Suppressor macrophage (primary cell): ENCODE data around the gene LDB1.

ENCODE experiments used
- DNase-seq, 4 experiments: peaks; one replicate each; pipeline ENCODE4 v3.0.0-alpha.2; 2020 to 2022

The LDB1 gene

DNA sequence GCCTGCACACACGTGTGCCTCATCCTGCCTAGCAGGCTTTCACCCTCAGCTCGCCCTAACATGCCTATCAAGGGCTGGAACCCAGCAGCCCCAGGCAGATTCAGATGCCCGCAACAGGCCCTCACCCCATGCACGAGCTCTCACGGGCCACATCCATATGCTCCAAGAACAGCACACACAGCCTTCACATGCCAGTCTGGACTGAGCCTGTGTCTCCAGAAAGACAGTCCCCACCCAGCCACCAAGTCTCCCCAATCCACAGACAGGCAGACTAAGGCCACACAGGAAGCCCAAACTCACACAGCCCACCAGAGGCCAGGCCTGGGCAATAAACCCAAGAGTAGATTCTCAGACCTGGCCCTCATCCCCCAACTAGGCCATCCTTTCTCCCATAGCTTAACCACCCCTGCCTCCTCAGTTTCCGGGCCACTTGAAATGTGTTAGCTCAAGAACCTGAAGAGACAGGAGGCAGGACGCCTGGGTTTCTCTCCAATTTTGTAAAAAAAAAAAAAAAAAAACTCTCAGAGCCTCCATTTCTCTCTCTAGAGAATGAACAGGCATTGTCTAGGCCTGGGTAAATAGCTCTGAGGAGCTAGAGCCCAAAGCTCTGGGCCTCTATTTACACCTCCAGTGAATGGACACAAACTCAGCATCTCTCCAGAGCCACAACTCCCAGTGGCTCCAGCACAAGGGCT lies 6.8 kb downstream of the LDB1 start:
- DNase-seq: no peak

DNA sequence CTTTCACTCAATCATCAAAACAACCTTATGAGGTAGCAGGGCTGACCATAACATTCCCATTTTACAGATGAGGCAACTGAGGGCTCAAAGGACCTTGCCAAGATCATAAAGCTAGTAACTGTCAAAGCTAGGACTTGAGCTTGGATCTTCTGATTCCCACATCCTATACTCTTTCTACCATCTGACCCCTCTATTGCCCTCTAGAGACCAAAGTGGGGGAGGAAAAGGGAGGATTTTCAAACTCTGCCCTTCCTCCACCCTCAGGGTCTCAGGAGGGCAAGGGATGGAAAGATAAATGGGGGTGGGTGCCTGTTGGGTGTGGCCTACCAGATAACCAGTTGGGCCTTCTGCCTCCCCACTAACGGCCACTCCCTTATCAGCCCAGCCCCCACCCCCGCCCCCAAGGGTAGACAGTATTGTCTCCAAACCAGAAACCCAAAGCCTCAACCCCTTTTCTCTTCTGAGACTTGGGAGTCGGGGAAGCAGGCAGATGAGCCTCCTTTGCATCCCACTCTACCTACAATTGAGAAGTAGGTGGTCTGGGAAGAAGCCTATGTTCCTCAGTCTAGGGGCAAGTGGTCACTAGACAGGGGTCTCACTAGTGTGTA lies 7.9 kb downstream of the LDB1 start:
- no peak for DNase-seq

DNA sequence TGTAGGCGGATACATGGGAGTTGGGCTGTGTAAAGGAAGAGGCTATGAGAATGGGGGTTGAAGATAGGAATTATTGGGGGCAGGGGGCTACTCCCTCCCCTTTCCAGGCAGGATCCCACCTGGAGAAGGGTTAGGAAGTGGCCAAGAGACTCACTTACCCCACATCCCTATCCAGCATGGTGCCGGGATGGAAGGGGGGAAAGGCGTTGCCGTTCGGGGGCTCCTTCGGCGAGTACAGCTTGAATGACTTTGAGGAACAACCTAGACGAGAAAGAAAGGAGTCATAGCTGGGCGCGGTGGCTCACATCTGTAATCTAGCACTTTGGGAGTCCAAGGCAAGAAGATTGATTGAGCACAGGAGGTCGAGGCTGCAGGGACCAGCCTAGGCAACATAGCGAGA lies 8.9 kb downstream of the LDB1 start:
- no peak for DNase-seq

DNA sequence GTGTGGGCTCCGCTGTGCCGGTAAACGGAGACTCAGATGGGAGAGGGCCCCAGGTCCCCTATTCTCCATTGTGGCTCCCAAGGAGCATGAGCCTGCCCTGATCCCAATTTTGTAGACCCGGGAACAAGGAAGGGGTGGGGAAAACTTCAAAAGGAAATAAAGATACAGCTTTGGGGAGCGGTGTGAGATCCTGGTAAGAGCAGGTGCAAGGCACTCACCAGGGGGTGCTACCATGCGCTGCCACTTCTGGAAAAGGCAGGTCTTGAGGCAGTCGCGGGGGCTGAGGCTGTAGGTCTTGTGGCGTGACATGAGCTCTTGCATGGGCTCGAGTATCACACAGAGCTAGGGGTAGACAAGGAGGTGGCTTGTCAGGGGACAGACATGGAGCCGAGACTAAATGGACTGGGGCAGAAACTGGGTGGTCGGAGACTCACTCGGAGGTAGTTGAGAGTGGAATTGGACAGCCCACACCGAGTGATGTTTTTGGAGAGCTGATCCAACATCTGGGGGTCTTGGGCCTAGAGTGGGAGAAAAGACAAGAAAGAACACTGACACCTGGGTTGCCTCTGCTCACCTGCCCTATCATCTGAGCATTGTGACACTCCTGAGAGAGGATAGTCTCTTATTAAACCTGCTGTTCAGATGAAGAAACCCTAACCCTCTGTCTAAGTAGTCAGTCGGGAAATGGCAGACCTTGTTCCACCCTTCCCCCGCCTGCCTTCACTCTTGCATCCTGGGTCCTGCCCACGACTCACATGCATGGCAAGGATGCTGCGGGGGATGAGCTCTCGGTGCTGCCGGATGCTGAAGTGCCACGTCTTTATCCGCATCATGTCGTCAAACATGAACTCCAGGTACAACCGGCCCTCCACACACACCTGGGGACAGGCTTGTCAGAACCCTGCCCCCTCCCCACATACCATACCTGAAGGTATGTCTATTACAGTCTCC lies 10.7 kb downstream of the LDB1 start:
- DNase-seq: no peak

DNA sequence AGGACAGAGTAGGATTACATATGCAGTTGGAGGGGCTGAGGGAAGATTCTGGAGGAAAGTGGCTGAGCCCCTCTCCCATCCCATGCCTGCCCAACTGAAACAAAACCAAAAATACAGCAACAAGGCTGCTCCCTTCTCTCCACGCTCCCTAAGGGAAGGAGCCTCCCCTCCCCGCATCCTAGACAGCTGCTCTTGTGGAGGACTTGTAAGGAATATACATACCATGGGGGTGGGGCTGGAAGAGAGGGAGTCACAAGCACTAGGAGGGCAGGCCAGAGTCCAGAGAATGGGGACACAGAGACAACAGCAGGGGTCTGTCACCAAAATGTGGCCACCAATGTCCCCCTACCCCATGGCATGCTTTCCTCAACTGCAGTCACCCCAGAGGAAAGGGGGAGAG lies 13.2 kb downstream of the LDB1 start:
- no peak for DNase-seq

DNA sequence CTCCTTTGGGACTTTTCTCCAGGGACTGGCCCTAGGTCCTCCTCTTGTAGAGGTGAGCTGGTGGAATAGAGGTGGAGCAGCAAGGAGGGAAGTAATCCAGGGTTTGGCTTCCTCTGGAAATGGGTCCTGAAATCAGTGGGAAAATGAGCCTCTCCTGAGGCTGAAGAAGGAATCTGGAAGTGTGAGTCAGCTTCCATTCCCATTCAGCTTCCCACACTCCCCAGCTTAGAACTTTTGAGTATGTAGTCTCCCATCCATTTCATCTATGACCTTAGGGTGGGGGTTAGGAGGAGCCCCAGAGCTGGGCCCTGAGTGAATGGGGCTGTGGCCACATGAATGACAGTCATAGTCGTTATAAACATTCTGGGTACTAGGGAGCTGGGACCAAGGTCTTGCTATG lies 17.7 kb downstream of the LDB1 start:
- DNase-seq: no peak

DNA sequence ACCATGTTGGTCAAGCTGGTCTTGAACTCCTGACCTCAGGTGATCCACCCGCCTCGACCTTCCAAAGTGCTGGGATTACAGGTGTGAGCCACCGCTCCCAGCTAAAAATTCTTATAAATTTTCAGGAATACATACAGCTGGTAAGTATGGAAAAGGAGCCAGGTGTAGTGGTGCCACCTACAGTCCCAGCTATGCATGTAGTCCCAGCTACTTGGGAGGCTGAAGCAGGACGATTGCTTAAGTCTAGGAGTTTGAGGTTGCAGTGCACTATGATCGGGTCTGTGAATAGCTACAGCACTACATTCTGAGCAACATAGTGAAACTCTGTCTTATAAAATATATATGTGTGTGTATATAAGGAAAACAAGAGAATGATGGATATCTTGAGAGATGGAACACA lies 19.0 kb downstream of the LDB1 start:
- DNase-seq: no peak

DNA sequence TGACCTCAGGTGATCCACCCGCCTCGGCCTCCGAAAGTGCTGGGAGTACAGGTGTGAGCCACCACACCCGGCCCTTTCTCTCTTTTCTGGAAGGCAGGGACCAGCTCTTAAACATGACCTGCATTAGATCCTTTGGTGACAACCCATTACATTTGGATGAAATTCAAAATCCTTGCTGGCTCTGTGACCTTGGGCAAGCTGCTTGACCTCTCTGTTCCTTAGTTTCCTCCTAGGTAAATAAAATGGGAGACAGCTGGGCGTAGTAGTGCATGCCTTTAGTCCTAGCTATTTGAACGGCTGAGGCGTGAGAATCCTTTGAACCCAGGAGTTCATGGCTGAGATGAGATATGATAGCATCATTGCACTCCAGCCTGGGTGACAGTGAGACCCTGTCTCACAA lies 23.7 kb downstream of the LDB1 start:
- DNase-seq: no peak

DNA sequence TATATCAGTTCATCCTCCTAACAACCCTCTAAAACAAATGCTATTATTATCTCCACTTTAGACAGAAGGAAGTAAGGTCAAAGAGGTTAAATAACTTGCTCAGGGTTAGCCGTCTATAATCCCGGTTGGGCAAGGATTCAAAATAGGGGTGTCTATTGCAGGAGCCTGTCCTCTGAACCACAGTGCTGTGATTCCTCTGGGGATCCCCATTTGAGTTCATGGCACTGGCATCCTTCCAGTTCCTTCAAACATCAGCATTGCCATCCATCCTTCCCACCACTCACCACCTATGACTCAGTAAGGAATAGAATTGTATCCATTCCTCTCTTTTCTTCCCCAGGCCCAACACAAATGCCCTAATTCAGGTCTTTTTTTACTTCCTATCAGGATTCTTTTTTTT lies 29.4 kb downstream of the LDB1 start:
- DNase-seq: no peak

DNA sequence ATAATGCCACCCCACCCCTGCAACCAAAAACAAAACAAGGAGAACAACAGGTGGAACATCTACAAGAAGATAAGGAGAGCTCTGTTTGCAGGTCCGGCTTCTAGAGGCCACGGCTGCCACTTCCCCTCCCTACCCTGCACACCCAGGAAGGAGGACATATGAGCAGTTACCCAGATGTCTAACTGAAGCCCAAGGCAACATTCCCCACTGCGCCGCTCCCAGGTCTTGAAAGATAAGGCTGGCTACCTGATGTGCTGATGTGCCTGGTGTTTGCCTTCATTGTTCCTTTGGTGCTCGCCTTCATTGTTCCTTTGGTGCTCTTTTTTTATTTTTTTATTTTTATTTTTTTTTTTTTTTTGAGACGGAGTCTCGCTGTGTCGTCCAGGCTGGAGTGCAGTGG lies 34.0 kb downstream of the LDB1 start:
- DNase-seq: no peak

DNA sequence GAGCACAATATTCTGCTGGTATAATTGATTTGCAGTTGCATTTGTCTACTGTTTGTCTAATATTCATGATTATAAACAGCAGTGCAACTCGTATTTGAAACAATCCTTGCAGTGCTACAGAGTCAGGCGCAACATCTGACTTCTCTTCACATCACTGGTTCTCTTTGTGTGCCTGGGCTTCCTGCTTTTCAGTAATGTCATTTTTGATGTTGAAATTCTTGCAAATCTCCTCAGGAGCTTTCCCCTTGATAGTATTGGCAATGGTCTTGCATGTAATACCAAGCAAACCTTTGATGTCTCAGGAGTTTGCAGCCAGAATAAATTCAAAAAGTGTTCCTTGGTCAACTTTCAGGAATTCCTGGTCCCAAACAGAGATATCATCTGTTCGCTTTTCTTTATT lies 34.8 kb downstream of the LDB1 start:
- DNase-seq: peak in 3 of 4 experiments; percentile 50 to 82 (median 72)

DNA sequence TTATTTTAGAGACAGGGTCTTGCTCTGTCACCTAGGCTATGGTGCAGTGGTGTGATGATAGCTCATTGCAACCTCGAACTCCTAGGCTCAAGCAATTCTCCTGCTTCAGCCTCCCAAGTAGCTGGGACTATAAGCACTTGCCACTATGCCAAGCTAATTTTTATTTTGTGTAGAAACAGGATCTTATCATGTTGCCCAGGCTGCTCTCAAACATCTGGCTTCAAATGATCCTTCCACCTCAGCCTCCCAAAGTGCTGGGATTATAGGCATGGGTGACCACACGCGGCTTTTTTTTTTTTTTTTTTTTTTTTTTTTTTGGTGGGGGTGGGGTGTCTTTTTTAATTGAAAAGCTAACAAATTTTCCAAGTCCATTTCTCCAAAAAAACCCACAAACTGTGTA lies 36.6 kb downstream of the LDB1 start:
- no peak for DNase-seq

DNA sequence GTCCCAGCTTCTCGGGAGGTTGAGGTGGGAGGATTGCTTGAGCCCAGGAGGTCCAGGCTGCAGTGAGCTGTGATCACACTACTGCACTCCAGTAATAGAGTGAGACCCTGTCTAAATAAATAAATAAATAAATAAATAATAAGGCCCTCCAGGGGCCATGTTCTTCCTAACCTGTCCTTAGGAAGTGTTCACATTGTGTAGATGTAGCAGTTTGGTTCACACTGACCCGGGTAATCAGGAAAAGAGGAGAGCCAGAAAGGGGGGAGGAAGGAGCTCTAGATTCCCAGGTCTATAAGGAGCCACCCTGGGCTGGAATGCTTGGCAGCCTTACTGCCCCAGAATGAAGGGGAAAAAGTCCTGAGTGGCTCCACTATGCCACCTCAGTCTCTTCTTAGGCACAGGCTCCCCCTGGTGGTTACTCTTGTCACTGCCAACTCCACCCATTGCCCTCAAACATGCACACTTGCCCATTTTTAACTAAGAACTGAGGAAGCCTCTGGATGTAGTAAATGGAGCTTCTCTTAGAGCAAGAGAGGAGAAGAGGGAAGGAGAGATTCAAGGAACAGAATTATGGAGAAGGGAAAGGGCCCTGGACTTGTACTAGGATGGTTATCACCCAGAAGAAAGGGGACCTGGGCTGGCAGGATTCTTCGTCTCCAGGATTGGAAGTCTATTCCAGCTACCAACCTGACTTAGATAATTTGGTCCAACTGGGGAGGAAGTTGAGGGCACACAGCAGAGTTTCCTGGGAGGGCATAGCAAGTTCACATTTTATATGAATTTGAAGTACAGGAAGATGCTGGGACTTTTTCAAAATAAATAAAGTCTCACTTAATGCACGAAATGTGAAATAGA lies 47.3 kb downstream of the LDB1 start:
- DNase-seq: peak; percentile 85 to 92 (median 92)

DNA sequence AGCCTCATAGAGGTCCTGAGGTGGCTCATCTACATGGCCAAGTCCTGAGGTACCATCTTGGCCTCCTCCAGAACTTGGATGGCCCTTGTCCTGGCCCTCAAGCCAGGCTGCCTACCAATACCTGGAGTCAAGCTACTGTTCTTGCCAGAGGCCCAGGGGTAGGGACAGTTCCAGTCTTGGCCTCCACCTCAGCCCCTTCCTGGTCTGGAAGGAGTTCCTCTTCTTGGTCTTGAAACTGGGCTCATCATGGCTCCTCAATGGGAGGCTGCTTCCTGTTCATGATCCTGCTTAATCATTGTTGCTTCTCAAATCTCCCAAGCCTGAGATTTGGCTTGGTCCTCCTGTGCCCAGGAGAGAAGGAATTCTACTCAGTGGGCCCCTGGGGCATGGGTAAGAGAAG lies 51.1 kb downstream of the LDB1 start:
- peak; percentile 45 to 75 (median 70) for DNase-seq

DNA sequence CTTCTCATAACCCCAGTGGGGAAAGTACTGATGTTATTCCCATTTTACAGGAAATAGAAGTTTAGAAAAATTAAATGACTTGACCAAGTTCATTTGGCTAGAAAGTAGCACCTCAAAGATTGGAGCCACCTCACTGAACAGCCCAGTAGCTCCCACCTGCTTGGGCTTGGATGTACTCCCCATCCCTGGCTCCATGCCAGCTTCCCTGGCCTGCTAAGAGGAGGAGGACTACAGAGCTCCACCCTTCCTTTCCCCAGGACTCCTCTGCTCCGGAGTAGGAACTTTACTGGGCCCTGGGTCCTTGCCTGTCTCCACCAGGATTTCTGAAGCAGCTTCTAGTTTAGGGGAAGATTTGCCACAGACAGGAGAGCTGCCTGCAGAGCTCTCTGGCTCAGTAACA lies 52.0 kb downstream of the LDB1 start:
- DNase-seq: peak in 1 of 4 experiments; percentile 21

DNA sequence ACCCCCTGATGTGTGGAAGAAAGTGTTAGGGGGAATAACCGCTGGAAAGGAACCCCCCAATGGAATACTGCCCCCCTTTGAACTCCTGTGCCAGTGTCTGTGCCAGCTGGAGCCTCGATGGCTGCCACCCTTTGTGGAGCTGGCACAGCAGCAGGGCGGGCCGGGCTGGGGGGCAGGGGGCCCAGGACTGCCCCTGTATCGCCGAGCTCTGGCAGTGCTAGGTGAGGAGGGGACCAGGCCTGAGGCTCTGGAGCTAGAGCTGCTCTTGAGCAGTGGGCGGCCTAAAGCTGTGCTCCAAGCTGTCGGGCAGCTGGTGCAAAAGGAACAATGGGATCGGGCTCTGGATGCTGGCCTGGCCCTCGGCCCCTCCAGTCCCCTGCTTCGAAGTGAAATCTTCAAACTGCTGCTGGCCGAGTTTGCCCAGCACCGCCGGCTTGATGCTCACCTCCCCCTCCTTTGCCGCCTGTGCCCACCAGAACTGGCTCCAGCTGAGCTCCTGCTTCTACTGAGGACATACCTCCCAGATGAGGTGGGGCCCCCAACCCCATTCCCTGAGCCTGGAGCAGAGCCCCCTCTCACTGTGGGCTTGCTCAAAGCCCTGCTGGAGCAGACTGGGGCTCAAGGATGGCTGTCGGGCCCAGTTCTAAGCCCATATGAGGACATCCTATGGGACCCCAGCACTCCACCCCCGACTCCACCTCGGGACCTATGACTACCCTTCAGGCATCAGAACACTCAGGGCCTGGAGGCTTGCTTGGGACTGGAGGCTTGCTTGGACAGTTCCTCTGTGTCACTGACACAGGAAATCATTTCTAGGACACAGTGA lies 52.9 kb downstream of the LDB1 start:
- no peak for DNase-seq

DNA sequence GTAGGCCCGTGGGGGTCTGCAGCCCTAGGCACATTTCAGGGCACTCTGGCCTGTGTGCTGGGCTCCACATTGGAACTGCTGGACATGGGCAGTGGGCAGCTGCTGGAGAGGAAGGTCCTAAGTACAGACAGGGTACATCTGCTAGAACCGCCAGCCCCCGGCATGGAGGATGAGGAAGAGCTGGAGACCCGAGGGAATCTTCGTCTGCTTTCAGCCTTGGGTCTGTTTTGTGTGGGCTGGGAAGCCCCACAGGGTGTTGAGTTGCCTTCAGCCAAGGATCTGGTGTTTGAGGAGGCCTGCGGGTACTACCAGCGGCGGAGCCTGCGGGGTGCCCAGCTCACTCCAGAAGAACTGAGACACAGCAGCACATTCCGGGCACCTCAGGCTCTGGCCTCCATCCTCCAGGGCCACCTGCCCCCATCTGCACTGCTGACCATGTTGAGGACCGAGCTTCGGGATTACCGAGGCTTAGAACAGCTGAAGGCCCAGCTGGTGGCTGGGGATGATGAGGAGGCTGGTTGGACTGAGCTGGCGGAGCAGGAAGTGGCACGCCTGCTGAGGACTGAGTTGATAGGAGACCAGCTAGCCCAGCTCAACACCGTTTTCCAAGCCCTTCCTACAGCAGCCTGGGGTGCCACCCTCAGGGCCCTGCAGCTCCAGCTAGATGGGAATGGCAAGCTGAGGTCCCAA lies 53.6 kb downstream of the LDB1 start:
- no peak for DNase-seq

DNA sequence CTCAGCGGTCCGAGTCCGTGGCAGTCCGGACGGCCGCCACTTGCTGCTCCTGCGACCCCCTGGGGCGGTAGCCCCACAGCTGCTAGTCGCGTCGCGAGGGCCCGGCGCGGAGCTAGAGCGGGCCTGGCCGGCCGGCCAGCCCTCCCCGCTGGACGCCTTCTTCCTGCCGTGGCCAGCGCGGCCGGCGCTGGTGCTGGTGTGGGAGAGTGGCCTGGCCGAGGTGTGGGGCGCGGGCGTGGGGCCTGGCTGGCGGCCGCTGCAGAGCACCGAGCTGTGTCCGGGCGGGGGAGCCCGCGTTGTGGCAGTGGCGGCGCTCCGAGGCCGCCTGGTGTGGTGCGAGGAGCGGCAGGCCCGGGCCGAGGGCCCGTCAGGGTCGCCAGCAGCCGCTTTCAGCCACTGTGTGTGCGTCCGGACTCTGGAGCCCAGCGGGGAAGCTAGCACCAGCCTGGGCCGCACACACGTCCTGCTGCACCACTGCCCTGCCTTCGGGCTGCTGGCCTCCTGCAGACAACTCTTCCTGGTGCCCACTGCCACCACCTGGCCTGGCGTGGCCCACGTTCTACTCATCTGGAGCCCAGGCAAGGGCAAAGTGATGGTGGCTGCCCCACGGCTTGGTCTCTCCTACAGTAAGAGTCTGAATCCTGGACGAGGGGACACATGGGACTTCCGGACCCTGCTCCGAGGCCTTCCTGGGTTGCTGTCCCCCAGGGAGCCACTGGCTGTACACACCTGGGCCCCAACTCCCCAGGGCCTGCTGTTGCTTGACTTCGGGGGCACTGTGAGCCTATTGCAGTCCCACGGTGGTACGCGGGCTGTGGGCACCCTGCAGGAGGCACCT lies 54.4 kb downstream of the LDB1 start:
- peak; percentile 42 to 72 (median 52) for DNase-seq

DNA sequence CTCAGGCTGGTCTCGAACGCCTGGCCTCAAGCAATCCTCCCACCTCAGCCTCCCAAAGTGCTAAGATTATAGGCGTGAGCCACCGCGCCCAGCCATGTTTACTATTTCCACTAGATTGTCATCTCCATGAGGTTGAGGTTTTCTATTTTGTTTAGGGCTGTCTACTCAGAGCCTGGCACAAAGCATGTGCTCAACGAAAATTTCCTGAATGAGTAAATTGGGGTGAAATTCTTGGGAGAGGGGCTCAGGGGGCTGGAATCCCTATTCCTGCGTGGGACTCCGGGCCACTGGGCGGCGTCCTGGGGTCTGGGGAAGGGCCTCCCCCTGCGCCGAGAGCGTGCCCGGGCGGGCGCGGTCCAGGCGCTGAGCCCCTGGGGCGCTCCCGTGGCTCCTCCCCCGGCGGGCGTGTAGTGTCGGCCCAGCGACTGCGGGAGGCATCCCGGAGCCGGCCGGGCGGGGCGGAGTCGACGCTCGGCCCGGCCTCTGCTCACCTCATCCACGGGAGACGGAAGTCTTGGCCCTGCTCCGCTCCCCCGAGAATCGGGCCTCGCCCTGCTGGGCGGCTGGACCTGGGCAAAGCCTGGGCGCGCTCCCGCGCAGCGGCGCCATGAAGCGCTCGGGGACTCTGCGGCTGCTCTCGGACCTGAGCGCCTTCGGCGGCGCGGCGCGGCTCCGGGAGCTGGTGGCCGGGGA lies 55.2 kb downstream of the LDB1 start, which contains the start of gene HPS6:
TSS of gene HPS6 (plus strand) at position 482 of the 693 bp plus-strand sequence. CDS start at position 608, 126 bp downstream.
- peak; percentile 94 to 98 (median 97) for DNase-seq
